Fibroblast of villous mesenchyme (primary cell): ENCODE measurements around the gene PIP4K2B. TPM values are rescaled to one million over a fixed set of nuclear protein-coding genes. Genes with fewer than 3 reads are reported as not detected.

Source experiments
- DNase-seq: peaks from one replicate; pipeline ENCODE4 v3.0.0-alpha.2; 2010; ENCODE audit warnings: low read depth
- H3K4me3 ChIP-seq: 2 replicates; pipeline ENCODE4 v1.5.1; 2011; ENCODE audit warnings: low read depth, mild to moderate bottlenecking, low read length
- CTCF ChIP-seq: IDR thresholded peaks from 2 replicates; pipeline ENCODE4 v1.5.1; 2012; ENCODE audit warnings: low read depth, mild to moderate bottlenecking, low read length; ENCODE audit not compliant: insufficient read depth
- total RNA-seq: library from RNA; depleted of rRNA; stranded (reverse); fragments of >200 nt; gene quantifications from 2 replicates; pipeline ENCODE4 v1.2.3, GENCODE V29; 2012

Gene PIP4K2B
- total RNA-seq, 1 donor, result 68.7 TPM

- no peak for TF ChIP-seq CTCF
- peak overlapping the region; percentile 81 for H3K4me3 ChIP-seq
- DNase-seq, result no peak
Observed at GRCh38 chr17:38748892-38749222, 50.5 kb downstream of the PIP4K2B start.

GRCh38 chr17:38748149-38748891, 51.0 kb downstream of the PIP4K2B start, which contains the start of gene PCGF2:
Gene PCGF2 (minus strand): TSS chr17:38748336. CDS start chr17:38740402, 7,934 bp downstream.
- no peak for TF ChIP-seq CTCF
- DNase-seq, result peak; percentile 89
- H3K4me3 ChIP-seq, result peak within 1 kb of the TSS; percentile 81

GRCh38 chr17:38747463-38748148, 51.8 kb downstream of the PIP4K2B start:
- peak overlapping the region; percentile 81 for H3K4me3 ChIP-seq
- TF ChIP-seq CTCF, result no peak
- no peak for DNase-seq

GRCh38 chr17:38746849-38747462, 52.4 kb downstream of the PIP4K2B start:
- H3K4me3 ChIP-seq, result peak overlapping the region; percentile 81
- no peak for DNase-seq
- TF ChIP-seq CTCF, result no peak

GRCh38 chr17:38746004-38746848, 53.1 kb downstream of the PIP4K2B start:
- DNase-seq, result no peak
- TF ChIP-seq CTCF, result no peak

GRCh38 chr17:38745545-38745944, 53.8 kb downstream of the PIP4K2B start:
- DNase-seq, result no peak
- H3K4me3 ChIP-seq, result peak overlapping the region; percentile 81
- no peak for TF ChIP-seq CTCF

More at GRCh38 chr17:38746004-38746848, 53.1 kb downstream of the PIP4K2B start:
- peak overlapping the region; percentile 81 for H3K4me3 ChIP-seq
